H7 (cell line): ENCODE data around the gene CACNG3. TPM values are rescaled to one million over a fixed set of nuclear protein-coding genes. Genes with fewer than 3 reads are reported as not detected.
"Not testable (repeated sequence)": the region's sequence is repeated elsewhere in the genome, so short reads cannot be mapped to it uniquely, and the experiment has no call there.

Experiments
- DNase-seq: peaks from one replicate; pipeline ENCODE4 v3.0.0; 2012
- H3K27me3 ChIP-seq: 2 replicates; pipeline ENCODE4 v1.6.0; 2011; ENCODE audit warnings: mild to moderate bottlenecking, low read length; ENCODE audit not compliant: control insufficient read depth, insufficient read depth
- H3K36me3 ChIP-seq: replicated peaks from 2 replicates; pipeline ENCODE4 v1.5.1; 2011; ENCODE audit warnings: low read length; ENCODE audit not compliant: control insufficient read depth, insufficient read depth
- H3K4me3 ChIP-seq: 2 replicates; pipeline ENCODE4 v1.5.1; 2011; ENCODE audit warnings: low read depth, mild to moderate bottlenecking, control low read depth, low read length, moderate library complexity; ENCODE audit not compliant: insufficient read depth
- total RNA-seq: library from RNA; depleted of rRNA; stranded (reverse); fragments of >200 nt; shearing (Covaris generic); gene quantifications from 2 replicates; pipeline ENCODE4 v1.2.3, GENCODE V29; 2014

CACNG3 gene
- total RNA-seq, 1 experiment from 2014 or later = not detected

- H3K4me3 ChIP-seq = no peak overlapping the region
- no peak for DNase-seq
- H3K36me3 ChIP-seq = no peaks in the 10 kb centered on the region
- H3K27me3 ChIP-seq = no peaks in the 10 kb centered on the region; the same call in 1 of the 2 replicates
Measured at GRCh38 chr16:24294131-24294530, 38.0 kb downstream of the CACNG3 start.

- H3K27me3 ChIP-seq = no peaks in the 10 kb centered on the region
- no peaks in the 10 kb centered on the region for H3K36me3 ChIP-seq
- no peak overlapping the region for H3K4me3 ChIP-seq
- no peak for DNase-seq
Measured at GRCh38 chr16:24297375-24297774, 41.2 kb downstream of the CACNG3 start.

GRCh38 chr16:24298548-24299167 is 42.5 kb downstream of the CACNG3 start:
- no peaks in the 10 kb centered on the region for H3K27me3 ChIP-seq
- H3K36me3 ChIP-seq = no peaks in the 10 kb centered on the region
- no peak overlapping the region for H3K4me3 ChIP-seq
- no peak for DNase-seq

- H3K4me3 ChIP-seq, H3K27me3 ChIP-seq, H3K36me3 ChIP-seq, DNase-seq: not testable (repeated sequence)
Measured at GRCh38 chr16:24300750-24301149, 44.6 kb downstream of the CACNG3 start.

DNA sequence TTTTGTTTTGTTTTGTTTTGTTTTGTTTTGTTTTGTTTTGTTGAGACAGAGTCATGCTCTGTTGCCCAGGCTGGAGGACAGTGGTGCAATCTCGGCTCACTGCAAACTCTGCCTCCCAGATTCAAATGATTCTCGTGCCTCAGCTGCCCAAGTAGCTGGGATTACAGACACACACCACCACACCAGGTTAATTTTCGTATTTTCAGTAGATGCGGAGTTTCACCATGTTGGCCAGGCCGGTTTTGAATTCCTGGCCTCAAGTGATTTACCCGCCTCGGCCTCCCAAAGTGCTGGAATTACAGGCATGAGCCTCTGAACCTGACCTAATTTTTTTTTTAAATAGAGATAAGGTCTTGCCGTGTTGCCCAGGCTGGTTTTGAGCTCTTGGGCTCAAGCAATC is 46.5 kb downstream of the CACNG3 start:
- no peak for DNase-seq

GRCh38 chr16:24308200-24308599 is 52.1 kb downstream of the CACNG3 start:
- Histone ChIP-seq H3K4me3 (no peak overlapping the region), H3K27me3 (no peaks in the 10 kb centered on the region), H3K36me3 (no peaks in the 10 kb centered on the region)
- no peak for DNase-seq

More for the DNA sequence above, 46.5 kb downstream of the CACNG3 start:
- Histone ChIP-seq H3K4me3 (no peak overlapping the region), H3K36me3 (no peaks in the 10 kb centered on the region), H3K27me3 (no peaks in the 10 kb centered on the region)

GRCh38 chr16:24309258-24310142 is 53.4 kb downstream of the CACNG3 start:
- DNase-seq = no peak
- H3K36me3 ChIP-seq = no peaks in the 10 kb centered on the region
- H3K27me3 ChIP-seq = no peaks in the 10 kb centered on the region
- no peak overlapping the region for H3K4me3 ChIP-seq

DNA sequence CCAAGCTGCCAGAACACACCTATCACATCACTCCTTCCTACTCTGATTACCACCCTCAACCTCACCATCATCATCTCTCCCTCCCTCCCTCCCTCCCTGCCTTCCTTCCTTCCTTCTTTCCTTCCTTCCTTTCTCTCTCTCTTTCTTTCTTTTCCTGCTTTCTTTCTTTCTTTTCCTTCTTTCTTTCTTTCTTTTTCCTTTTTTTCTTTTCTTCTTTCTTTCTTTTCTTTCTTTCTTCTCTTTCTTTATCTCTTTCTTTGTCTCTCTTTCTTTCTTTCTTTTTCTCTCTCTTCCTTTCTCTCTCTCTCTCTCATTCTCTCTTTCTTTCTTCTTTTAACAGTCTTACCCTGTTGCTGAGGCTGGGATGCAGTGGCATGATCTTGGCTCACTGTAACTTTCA is 59.2 kb downstream of the CACNG3 start:
- no peak for DNase-seq
- no peak overlapping the region for H3K4me3 ChIP-seq
- no peaks in the 10 kb centered on the region for H3K27me3 ChIP-seq
- no peaks in the 10 kb centered on the region for H3K36me3 ChIP-seq

GRCh38 chr16:24318680-24319079 is 62.5 kb downstream of the CACNG3 start:
- Histone ChIP-seq H3K4me3 (no peak overlapping the region), H3K27me3 (no peaks in the 10 kb centered on the region), H3K36me3 (no peaks in the 10 kb centered on the region)
- peak; percentile 71 for DNase-seq

- H3K27me3 ChIP-seq = no peaks in the 10 kb centered on the region
- no peaks in the 10 kb centered on the region for H3K36me3 ChIP-seq
- DNase-seq = no peak
- H3K4me3 ChIP-seq = no peak overlapping the region
Measured at GRCh38 chr16:24319126-24319814, 63.1 kb downstream of the CACNG3 start.

DNA sequence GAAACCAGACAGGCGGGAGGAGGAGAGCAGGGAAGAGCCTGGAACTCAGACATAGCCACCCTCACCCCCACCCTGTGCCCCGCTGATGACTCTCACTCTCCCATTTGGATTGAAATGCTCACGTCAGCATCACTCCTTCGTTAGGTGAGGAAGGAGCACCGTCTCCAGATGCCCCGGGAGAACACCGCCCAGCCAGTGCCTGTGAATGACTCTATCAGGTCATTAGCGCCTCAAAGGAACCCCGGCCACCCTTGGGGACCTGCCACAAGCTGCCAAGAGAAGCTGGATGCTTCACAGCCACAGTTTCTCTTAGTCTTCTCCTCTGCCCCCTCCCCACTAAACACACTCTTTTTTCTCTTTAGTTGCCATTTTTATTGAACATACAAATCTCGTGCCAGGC is 66.0 kb downstream of the CACNG3 start:
- no peak overlapping the region for H3K4me3 ChIP-seq
- DNase-seq = peak; percentile 28
- H3K27me3 ChIP-seq = 0 out of 2 replicates have a peak, but pooled peaks cover 1% of the 10 kb centered on the region
- no peaks in the 10 kb centered on the region for H3K36me3 ChIP-seq

GRCh38 chr16:24324421-24324820 is 68.3 kb downstream of the CACNG3 start:
- Histone ChIP-seq H3K36me3 (no peaks in the 10 kb centered on the region), H3K27me3 (0 out of 2 replicates have a peak, but pooled peaks cover 1% of the 10 kb centered on the region), H3K4me3 (no peak overlapping the region)
- DNase-seq = no peak

DNA sequence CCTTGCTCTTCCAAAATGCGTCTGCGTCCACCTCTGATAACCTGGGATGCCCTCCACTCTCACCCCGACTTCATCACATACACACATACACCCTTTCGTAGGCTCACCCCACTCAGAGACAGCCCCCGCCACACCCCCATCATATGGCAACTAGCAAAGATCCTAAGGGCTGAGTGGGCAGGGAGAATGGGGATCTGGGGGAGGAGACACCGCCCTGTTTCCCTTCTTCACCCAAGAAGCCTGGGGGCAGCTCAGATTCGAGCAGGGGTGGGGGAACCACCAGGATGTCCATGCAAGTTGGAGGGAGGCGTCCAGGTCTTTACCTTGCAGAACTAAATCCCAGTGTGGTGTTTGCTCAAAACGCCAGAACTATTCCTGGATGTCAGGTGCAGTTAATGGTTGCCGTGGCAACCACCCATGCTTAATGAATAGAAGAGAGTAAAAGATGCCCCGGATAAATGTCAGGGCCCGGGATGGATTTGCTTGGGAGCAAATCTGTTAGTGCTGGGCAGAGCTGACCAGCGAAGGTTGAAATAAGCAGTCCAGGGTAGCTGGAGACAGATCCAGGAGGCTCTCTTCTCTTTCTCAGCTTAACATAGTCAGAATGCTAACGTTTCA is 72.8 kb downstream of the CACNG3 start:
- Histone ChIP-seq H3K27me3 (0 out of 2 replicates have a peak, but pooled peaks cover 1% of the 10 kb centered on the region), H3K4me3 (no peak overlapping the region), H3K36me3 (no peaks in the 10 kb centered on the region)
- no peak for DNase-seq

DNA sequence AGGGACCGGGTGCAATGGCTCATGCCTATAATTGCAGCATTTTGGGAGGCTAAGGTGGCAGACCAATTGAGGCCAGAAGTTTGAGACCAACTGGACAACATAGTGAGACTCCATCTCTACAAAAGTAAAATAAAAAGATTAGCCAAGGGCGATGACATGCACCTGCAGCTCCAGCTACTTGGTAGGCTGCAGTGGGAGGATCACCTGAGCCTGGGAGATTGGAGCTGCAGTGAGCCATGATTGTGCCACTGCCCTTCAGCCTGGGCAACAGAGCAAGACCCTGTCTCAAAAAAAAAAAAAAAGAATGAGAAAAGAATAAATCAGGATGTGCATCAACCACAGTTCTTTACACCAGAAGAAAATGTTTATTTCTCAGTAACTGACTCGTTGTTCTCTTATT is 76.0 kb downstream of the CACNG3 start:
- H3K36me3 ChIP-seq = no peaks in the 10 kb centered on the region
- H3K27me3 ChIP-seq = no peaks in the 10 kb centered on the region
- H3K4me3 ChIP-seq = no peak overlapping the region
- no peak for DNase-seq
